ENCODE measurements around the gene LRRC75B.

Gene LRRC75B

DNA sequence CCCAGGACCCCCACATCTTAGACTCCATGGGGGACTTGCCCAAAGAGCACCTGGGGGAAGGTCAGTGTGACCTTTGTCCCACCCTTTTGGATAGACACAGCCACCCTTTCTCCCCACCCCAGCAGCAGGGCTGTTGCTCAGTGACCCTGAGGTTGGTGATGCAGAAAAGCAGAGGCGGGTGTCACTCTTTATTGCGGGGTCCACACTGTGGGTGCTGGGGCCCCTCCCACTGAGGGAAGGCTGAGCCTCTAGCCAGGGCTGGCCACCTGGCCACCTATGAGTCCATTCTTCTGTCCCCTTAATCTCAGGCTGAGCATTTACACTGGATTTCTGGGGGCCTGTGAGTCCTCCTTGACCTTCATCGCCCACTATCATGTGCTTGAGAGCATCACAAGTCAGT is 7.4 kb downstream of the LRRC75B start:
- DNase-seq (ENCODE audit: low read depth, low spot score): no peak

- no peak for DNase-seq (ENCODE audit: low read depth, low spot score)
These were observed 7.9 kb downstream of the LRRC75B start for GRCh38 chr22:24584871-24585411.

- no peak for DNase-seq (ENCODE audit: low read depth, low spot score)
These were observed 8.6 kb downstream of the LRRC75B start for GRCh38 chr22:24584166-24584790.

- DNase-seq (ENCODE audit: low read depth, low spot score): peak; percentile 73
These were observed 9.4 kb downstream of the LRRC75B start for GRCh38 chr22:24583221-24584165.

DNA sequence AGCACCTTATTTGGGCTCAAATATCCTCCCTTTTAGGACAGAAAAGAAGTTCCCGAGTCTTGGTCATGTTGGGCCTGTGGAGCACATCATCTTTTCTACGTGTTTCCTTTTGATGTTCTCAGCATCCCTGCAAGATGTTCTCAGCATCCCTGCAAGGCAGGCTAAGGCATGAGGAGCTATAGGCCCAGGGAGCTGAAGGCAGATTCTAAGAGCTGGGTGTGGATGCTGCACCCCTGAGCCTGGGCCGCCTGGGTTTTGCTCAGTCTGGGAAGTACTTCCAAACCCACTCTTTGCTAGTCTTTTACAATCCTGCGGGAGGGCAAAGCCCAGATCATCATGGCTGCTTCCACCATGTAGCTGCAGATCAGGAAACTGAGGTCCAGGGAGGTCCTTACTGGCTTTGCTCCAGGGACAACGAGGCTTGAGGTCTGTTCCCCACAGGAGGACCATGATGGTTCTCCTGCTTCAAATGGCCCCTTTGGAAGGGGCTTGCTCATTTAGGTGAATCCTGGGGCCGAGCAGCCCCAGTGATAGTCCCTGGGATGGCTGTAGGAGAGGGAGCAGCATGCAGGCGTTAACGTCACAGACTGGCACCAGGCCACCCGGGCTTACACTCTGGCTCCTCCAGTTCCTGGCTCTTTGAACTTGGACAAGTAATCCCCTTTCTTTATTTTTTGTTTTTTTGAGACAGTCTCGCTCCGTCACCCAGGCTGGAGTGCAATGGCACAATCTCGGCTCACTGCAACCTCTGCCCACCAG is 10.6 kb downstream of the LRRC75B start:
- no peak for DNase-seq (ENCODE audit: low read depth, low spot score)

GRCh38 chr22:24580276-24580675 is 12.6 kb downstream of the LRRC75B start:
- DNase-seq (ENCODE audit: low read depth, low spot score): no peak

GRCh38 chr22:24579258-24579601 is 13.6 kb downstream of the LRRC75B start:
- no peak for DNase-seq (ENCODE audit: low read depth, low spot score)

DNA sequence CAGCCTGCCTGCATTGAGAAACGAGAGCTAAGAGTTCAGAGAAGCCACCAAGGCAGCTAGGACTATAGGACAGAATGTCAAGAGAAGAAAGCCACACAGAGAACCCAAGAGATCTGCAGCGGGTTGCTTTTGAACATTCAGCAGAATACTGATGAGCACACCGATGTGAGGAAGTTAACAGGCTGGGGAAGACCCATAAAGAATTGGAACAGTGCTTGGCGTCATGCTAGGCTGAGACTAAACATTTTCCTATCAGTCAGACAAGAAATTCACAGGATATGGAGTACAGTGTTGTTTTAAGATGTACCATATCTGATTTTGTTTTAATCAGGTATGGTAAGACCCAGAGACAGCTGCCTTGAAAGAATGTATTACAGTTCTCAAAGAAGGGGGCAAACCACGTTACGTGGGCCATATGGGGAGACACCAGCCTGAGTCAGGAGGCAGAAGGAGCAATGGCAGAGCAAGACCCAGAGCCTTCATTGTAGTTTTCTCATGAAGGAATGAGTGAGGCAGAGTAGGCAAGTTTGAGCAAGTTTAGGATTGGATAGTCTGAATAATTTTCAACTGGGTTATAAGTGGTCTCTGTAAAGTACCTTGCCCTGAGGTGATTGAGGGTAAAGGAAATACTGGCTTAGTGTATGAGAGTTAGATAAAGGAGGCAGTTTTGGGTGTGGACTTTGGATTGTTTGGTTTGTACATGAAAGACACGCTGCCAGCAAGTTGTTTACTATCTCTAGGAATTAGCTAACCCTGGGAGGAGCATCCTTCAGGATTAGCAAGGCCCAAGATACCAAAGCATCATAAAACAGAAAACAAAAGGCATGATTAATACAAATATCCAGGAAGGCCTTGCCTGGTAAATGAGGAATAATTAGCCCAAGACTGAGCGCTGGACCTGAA is 14.3 kb downstream of the LRRC75B start:
- DNase-seq (ENCODE audit: low read depth, low spot score): no peak

- DNase-seq (ENCODE audit: low read depth, low spot score): no peak
These were observed 16.1 kb downstream of the LRRC75B start for GRCh38 chr22:24576778-24577177.

GRCh38 chr22:24571266-24571665 is 21.6 kb downstream of the LRRC75B start:
- no peak for DNase-seq (ENCODE audit: low read depth, low spot score)

- DNase-seq (ENCODE audit: low read depth, low spot score): no peak
These were observed 25.2 kb downstream of the LRRC75B start for GRCh38 chr22:24567668-24568067.

DNA sequence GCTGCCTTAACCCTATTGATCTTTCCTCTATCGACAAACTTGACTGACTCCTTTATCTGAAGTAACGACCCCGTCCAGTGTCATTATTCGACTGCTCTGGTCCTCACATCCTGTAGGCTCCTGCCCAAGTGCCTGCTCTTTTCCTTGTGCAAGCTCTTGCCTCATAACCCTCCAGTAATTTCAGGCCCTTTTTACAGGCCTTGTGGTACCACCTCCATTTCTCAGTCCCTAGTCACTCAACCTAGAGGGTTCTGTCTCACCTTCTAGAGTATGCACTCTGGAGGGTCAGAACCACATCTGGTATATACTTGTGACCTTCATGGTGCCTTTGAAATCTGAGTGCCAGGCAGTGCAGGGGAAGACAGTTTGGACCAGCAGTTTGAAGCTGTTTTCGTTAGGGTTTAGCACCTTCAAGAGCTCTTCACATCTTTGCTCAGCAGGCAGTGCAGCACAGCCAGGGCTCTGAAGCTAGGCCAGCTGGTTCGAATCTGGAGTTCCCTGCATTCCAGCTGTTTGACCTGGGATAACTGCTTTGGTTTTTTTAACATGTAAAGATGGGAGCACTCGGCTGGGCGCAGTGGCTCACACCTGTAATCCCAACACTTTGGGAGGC is 25.9 kb downstream of the LRRC75B start:
- no peak for DNase-seq (ENCODE audit: low read depth, low spot score)

DNA sequence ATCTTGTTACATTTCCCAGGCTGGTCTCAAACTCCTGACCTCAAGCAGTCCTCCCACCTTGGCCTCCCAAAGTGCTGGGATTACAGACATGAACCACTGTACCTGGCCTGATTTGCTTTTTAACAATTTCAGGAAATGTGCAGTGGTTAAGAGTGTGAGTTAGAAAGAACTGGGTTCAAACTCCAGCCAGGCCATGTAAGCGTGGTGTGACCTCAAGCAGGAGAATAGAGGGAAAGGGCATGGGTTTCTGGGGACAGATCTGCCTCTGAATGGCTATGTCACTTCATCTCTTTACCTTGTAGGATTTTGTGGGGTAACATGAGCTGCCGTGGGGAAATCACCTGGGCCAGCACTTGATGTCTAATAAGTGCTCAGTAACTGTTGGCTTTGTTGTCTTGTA is 27.8 kb downstream of the LRRC75B start:
- DNase-seq (ENCODE audit: low read depth, low spot score): no peak

- DNase-seq (ENCODE audit: low read depth, low spot score): no peak
These were observed 28.4 kb downstream of the LRRC75B start for GRCh38 chr22:24564376-24565058.

GRCh38 chr22:24563246-24563645 is 29.6 kb downstream of the LRRC75B start:
- no peak for DNase-seq (ENCODE audit: low read depth, low spot score)

DNA sequence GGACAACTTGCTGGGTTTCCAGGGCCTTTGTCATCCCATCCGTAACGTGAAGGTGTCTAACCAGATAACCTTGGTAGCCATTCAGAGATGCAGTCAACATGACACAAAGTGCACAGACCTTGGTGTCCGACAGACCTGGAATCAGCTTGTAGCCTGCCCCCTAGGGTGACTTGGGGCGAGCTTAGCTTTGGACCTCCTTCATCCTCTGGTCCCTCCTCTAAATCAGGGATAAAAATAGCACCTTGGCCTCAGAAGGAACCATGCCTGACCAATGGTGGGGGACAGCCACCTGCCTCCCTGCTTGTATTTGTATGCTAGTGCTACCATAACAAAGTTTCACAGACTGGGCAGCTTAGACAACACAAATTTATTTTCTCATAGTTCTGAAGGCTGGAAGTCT is 33.4 kb downstream of the LRRC75B start:
- no peak for DNase-seq (ENCODE audit: low read depth, low spot score)

GRCh38 chr22:24555165-24556039 is 37.5 kb downstream of the LRRC75B start, which contains the start of gene SNRPD3:
TSS of gene SNRPD3 (plus strand) at chr22:24555999. CDS start at chr22:24557675, 1,676 bp downstream.
- DNase-seq (ENCODE audit: low read depth, low spot score): peak; percentile 99

DNA sequence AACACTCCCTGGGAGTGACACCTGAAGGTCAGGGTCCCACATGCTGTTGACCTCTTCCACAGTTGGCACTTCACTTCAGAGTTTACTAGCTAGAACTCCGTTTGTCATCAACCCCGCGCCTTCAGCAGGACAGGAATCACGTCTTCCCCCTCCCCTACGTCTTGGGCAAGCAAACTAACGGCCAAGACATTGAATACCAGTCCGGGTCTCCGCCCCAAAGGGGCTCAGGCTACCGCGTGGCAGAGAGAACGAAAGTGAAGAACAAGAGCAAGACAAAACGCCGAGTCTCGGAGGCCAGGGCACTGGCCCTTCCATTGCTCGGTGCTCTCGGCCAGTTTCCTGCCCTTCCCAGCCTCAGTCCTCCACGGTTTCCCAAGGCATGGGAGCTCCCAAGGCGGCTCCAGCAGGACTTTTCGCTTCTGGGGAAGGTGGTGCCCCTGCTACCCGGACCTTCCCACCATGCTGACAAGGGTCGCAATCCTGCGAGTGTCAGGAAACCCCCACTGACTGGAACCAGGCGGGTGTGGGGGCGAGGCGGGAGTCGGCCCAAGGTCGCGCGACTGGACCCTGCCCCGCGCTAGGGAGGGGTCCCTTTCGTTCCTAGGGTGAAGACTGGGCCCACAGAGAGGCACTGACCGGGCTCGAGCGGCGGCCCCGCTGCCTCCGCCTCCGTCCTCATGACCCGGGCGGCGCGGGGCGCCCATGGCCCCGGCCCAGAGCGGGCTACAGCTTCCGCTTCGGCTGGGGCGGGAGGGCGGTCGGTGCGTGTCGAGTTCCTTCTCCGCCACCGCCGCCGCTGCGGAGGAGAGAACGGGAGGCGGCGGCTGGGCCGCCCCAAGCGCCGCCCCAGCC is 38.3 kb downstream of the LRRC75B start, which contains the start of gene GUCD1:
TSS of gene GUCD1 (minus strand) at position 826 of the 852 bp plus-strand sequence. CDS start at position 679, 147 bp downstream.
- DNase-seq (ENCODE audit: low read depth, low spot score): peak; percentile 65
